HG03520 (cell line): ENCODE data around the gene TECTB.

ENCODE experiments used
- ATAC-seq: cut with Tn5 transposase; IDR thresholded peaks from one replicate; pipeline ENCODE4 v1.9.1; 2021; ENCODE audit warnings: mild to moderate bottlenecking, moderate library complexity; ENCODE audit not compliant: unreplicated experiment

TECTB gene

GRCh38 chr10:112304267-112304859, 21.2 kb downstream of the TECTB start:
- no peak for ATAC-seq

DNA sequence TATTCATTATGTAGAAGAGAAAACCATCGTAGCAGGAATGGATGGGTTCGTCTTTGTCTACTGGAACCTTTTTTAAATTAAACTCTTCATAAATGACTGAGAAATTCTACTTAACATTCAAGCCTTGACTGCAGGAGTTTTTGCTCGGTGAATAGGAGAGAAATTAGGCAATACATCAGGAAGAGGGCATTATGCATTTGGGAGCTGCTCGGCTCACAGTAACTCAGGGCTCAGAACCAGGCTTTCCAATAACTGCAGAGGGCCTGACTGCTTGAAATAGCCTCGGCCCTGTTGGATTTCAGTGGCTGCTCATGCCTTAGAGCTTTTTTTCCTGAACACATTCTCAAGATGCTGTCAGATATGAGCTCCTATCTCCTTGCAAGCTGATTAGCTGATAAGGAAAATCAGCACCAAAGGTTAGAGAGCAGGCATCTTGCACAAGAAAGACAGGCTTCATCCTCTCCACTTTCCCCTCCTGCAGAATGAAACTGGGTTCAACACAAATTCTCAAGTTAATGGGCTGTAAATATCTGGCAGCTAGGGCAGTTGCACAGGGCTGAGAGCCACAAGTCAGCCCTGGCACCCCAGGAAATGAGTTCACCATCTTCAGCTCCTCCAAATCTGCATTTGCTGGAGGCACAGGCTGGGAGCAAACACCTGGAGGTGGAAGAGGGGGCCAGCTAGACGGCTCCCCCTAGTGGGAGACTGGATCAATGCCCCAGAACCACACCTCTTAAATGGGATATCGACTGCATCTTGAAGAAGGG, 24.3 kb downstream of the TECTB start:
- ATAC-seq, result peak; percentile 73

- no peak for ATAC-seq
These were observed 24.9 kb downstream of the TECTB start for GRCh38 chr10:112308125-112308502.

DNA sequence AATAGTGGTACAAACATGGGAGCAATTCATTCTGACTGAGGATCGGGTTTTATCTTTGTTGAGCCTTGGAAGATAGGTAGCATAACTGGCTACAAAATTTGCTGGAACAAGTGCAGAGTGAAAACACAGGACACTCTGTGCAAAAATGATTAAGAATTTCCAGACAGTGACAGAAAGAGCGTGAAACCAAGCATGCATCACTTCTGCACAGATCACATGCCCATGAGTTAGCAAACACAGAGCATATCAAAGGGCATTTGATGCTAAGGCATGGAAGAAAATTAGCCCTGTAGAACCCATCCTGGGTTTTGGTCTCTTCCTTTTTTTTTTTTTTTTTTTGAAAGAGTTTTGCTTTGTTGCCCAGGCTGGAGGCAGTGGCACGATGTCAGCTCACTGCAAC, 28.3 kb downstream of the TECTB start:
- ATAC-seq, result no peak

- ATAC-seq, result no peak
These were observed 30.0 kb downstream of the TECTB start for GRCh38 chr10:112313234-112313633.

DNA sequence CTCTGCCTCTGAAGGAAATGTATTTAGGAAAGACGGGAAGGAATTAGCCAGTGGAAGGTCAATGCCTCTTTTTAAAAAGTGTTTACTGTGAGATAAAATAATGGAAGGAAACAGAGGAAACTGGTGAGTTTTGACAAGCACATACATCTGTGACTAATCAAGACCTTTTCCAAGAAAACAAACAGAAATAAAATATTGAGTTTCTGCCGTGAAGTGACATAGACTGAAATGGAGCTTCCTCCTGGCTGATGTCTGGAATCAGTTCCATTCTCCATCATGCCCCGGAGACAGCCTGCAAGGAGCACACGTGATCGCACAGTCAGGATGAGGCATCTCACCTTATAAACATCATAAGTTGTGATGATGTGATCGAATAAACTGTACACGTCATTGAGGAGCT, 30.7 kb downstream of the TECTB start:
- ATAC-seq, result no peak

DNA sequence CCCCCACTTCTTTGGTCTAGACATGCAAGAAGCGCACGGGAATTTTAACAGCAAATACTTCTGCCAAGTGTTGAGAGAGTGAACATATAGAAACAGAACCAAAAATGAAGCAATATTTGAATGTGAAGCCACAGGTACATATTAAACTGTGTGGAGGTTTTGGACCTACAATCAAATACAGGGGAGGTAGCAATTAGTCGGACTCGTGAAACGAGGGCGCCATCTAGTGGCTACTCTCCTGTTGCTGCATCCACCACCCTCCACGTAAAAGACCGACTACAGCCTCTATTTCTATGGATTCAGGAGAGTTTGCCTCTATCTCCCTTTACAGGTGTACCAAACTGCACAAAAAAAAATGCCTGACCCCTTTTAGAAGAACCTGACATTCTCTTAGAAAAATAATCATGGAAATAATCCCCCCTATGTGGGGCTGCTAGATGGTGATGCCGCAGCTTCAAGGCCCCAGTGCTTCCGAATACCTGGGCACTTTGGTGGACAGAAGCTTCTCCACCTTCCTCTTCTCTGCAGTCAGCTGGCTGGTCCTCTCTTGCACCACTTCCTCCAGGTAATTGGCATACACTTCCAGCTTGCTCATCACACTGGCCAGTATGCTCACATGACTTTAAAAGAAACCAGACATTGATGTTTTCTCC, 31.7 kb downstream of the TECTB start:
- peak; percentile 83 for ATAC-seq

DNA sequence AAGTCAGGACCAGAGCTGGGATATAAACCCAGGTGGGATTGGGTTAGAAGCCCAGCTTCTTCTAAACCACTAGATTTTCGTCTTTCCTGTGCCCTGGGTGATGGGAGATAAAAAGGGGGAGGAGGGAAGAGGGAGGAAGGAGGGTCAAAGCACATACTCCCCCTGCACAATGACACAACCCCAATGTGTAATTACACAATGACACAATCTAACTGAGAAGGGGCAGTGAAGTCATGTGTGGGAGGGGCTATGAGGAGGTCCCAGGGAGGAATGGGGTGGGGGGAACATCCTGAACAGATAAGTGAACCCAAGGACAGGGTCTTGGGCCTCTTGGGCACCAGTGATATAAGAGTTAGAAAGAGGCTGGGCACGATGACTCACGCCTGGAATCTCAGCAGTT, 44.5 kb downstream of the TECTB start:
- no peak for ATAC-seq

GRCh38 chr10:112330162-112330561, 47.0 kb downstream of the TECTB start:
- no peak for ATAC-seq

DNA sequence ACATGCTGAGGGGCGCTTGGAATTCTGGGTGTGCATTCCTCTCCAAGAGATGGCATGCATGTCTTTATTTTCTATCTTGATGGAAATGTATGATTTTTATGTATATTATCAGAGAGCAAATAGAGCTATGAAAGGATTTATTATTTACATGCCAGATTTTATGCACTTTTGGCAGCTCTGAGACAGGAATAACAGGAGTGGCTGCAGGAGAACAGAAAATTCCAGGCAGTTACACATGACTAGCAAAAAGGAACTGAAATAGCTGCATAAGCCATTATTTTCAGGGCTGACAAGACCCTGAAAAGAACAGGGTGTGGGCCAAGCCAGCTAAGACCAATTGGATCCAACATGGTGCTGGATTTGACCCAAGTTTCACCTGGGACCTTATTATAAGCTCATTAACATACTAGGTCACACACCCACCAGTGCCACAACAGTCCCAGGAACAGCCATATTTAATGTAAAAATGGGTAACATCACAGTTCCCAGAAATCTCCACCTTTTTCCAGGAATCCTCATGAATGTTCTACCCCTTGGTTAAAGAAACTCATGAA, 47.5 kb downstream of the TECTB start:
- ATAC-seq, result no peak

DNA sequence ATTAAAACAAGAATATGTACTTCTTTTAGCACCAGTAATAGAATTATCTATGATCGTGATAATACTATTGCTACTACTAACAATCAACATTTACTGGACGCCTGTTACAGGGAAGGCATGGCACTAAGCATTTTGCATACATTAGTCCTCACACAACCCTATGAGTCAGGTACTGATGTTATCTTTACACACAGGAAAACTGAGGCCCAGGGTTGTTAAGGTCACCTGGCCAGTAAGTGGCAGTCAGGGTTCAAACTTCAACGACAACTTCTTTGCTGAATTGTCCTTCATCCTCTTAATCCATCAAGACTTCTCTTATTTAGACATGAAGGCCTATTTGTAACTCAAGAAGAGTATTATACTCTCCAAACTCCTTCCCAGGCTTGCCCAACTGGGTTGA, 48.8 kb downstream of the TECTB start:
- ATAC-seq, result no peak

- no peak for ATAC-seq
These were observed 49.5 kb downstream of the TECTB start for GRCh38 chr10:112332509-112333228.

- ATAC-seq, result no peak
These were observed 50.3 kb downstream of the TECTB start for GRCh38 chr10:112333452-112333851.

GRCh38 chr10:112335111-112335867, 52.1 kb downstream of the TECTB start:
- no peak for ATAC-seq

GRCh38 chr10:112335868-112336265, 52.7 kb downstream of the TECTB start:
- no peak for ATAC-seq

DNA sequence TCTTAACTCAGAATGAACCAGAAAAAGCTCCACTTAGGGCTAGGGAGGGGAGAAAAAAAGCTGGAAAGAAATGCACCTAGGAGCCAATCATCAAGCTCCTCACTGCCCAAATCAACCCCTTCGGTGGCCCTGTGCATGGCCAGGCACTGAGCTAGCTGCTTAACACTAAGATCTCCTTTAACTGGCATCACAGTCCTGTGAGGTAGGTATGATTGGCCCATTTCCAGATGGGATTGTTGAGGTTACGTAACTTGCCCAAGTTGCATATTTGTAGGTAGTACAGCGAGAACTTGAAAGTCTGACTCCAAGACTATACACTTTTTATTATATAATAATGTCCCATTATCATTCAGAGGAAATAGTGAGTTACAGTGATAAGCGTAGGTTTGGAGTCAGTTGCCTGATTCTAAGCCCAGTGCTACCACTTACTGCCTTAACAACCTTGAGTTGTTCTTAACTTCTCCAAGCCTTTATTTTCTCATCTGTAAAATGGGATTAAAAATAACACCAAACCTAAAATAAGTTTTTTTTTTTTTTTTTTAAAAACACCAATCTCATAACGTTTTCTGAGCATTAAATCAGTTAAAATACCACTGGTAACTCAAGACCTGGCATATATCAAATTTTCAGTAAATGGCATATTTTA, 53.5 kb downstream of the TECTB start:
- ATAC-seq, result no peak

DNA sequence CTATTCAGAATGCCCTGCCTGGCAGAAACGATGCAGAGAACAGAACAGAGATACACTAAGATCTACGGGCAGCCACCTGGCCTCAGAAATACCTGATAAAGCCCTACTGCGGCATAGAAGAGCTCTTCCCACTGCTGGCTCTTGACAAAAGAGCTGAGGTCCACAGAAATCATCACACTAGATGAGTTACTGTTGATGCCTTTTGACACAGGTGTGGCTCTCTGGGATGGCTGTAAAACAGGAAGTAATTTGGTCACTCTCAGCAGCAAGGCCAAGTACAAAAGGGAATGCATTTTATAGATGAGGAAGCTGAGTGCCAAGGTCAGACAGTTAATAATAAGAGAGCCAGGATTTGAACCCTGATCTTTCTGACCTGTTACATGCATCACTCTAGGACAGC, 55.8 kb downstream of the TECTB start:
- ATAC-seq, result no peak

DNA sequence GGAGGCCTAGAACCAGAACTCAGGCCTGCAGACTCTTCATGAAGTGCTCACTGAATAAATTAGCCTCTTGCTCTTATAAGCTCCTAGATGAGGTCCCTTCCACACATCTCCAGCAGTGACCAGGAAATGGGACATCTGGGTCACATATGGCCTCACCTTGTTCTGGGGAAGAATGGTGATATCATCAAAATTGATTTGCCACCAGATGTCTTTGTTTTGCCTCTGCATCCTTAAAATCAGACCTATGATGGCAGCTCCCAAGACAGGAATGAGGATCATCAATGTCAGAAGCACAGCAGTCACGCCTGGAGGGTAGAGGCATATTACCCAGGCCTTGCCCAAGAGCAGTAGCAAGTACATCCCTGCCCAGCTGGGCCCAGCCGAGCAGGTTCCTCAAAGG, 57.4 kb downstream of the TECTB start:
- ATAC-seq, result no peak

DNA sequence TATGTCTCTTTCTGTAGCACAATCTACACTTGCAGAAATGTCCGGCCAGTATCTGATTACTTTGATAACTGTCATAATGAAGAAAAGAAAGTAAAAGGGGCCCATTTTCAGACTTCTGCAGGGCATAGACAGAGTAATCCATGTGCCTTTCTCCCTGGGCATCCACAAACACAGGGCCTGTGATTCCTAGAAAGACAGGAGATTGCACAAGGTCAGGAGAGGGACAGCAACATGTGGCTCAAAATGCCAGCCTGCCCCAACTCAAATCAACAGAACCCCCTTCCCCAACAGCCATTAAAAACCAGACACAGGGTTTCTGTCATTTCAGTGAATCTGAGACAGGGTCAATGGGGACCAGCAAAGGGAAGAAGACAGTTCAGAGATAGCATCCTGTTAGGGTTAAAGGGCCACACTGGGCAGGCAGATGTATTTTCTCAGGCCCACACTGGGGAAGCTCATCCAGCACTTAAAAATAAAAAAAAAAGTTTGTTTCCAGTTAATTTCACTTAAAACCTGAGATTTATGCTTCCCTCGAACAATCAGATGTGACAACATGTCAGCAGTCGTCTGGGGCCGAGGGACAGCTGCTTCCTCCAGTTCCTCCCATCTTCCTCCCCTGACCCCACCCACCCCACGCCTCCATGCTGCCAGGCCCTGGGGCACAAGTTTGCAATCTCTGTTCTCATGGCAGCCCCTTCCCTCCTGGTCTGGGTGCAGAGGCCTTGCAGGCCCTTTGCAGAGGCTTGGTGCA, 60.0 kb downstream of the TECTB start:
- no peak for ATAC-seq
